ENCODE data around the gene MAN1C1.
A peak's percentile ranks its signal among the peaks of the same experiment; 100 is the strongest.

Gene MAN1C1

DNA sequence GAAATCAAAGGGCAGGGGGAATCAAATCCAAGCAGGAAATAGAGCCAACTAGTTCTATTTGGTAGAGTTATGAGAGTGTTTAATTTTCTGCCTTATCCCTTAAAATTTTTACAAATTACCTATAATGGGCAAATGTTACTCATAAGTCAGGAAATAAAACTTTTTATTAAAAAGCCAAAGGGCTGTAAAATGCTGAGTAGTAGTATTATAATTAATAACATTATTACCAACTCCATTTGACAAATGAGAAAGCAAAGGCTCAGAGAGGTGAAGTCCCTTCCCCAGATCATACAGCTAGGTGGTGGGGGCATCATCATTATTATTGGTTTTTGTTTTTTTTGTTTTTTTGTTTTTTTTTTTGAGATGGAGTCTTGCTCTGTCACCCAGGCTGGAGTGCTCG, 186.8 kb downstream of the MAN1C1 start:
- no peak for DNase-seq (ENCODE audit: low spot score)

DNA sequence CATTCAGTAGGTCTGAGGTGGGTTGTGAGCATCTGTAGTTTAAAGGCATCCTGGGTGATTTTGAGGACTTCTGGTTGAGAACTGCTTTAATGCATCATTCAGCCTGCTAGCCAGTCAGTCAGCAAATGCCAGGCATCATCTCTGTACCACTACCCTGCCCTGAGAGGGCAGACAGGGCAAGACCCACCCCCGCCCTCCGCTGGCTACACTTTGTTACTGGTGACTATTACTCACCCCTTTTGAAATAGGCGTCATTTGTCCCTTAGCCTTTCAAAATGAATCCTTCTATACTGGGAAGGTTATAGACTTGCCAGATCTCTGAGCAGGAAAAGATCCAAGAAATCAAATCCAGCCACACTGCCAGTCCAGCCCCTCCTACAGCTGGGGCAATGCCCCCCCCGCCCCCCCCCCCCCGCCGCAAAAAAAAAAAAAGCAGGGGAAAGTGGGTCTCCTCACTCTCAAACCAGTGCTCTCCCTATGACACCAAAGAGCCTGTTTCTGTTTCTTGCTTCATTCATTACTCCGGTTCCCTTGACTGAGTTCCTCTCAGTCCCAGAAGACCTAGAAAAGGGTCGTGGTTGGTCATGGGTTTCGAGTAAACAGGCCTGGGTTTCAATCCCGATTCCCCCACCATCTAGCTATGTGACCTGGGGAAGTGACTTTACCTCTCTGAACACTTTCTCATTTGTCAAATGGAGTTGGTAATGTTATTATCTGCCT, 187.8 kb downstream of the MAN1C1 start:
- no peak for DNase-seq (ENCODE audit: low spot score)

GRCh38 chr1:25804964-25805862, 188.6 kb downstream of the MAN1C1 start:
- no peak for DNase-seq (ENCODE audit: low spot score)

DNA sequence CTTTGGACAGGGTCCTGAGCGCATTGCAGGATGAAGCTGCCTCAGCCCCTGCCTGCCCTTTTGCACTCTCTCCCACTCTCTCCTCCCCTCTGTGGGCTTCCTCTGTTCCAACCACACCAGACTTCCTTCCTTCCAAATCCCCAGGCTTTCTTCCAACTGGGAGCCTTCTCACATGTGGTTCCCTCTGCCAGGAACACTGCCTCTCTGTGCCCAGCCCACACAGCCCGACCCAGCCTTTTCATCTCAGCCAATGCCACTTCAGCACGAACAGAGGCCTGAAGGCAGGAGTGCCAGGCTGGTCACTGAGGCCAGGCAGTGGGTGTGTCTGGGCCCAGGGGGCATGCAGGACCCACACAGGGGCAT, 189.3 kb downstream of the MAN1C1 start:
- no peak for DNase-seq (ENCODE audit: low spot score)

DNA sequence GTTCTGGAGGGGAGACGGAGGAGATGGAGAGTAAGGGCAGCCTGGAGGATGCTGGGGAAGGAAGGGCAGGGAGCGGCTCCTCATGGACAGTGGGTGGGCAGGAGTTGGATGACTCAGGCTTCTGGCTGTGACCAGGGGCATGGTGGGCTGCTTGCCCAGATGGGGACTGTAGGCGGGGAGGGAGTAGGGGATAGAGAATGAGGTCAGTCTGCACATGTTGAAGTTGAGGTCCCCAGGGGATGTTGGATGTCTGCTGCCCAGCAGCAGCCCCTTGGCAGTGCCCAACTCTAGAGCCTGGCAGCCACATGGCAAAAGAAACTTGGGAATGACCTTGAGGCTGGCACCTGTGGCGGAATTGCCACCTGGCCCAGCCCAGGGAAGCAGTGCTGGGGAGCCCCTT, 189.8 kb downstream of the MAN1C1 start:
- no peak for DNase-seq (ENCODE audit: low spot score)

DNA sequence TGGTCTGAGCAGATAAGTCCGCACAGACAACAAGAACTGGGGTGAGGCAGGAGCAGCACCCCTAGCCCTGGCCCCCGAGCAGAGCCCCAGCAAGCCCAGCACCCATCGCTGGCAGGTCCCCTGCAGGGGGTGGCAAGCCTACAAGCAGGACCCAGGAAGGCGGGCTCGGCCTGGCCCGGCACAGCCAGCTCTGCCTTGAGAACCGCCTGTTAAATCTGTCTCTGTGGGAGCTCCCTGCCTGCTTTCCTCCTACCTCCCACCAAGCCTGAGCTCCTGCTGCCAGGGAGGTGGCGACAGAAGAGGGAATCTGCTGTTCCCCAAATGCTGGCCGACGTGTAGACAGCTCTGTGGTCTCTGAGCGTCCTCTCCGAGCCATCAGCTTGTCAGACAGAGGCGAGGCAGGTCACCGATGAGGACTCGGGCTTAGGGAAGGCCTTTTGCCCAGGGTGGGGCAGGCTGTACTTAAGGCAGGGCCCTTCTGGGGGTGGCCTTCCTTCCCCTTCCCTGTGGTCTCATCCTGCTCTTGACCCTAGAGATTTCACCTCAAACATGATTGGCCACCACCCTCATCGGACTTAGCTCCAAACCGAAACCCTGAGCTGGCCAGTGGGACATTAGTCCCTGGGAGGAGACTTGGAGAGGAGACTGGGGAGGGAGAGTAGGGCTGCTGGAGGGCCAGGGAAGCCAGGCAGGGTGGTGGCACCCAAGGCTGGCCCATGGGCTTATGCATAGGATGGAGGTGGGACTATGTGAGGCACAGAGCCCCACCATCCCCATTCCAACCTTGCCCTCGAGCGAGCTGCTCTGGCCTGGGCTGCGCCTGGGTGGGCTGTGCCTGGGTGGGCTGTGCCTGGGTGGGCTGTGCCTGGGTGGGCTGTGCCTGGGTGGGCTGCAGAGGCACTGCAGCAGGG, 191.1 kb downstream of the MAN1C1 start:
- no peak for DNase-seq (ENCODE audit: low spot score)

DNA sequence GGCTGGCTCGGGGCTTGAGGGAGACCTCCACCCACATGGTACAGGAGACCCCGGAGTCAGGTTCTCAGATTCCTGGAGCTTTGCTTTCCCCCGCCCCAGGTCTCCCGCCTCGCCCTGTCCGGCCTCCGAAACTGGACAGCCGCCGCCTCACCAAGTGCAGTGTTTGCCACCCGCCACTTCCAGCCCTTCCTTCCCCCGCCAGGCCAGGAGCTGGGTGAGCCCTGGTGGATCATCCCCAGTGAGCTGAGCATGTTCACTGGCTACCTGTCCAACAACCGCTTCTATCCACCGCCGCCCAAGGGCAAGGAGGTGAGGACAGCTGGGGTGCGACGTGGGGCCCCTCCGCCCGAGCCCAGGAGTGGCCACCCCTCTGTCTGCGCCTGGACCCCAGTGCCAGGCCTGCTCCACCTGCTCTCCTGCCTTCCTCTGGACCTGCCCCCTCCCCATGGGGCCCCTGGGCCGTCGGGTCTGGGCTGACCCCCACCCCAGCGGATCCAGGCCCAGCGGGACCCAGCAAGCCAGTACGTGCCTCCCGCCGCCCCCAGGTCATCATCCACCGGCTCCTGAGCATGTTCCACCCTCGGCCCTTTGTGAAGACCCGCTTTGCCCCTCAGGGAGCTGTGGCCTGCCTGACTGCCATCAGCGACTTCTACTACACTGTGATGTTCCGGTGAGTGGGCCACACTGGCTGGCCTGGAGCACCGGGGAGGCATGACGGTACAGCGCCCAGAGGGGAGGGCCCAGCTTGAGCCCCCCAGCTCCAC, 192.1 kb downstream of the MAN1C1 start:
- no peak for DNase-seq (ENCODE audit: low spot score)

DNA sequence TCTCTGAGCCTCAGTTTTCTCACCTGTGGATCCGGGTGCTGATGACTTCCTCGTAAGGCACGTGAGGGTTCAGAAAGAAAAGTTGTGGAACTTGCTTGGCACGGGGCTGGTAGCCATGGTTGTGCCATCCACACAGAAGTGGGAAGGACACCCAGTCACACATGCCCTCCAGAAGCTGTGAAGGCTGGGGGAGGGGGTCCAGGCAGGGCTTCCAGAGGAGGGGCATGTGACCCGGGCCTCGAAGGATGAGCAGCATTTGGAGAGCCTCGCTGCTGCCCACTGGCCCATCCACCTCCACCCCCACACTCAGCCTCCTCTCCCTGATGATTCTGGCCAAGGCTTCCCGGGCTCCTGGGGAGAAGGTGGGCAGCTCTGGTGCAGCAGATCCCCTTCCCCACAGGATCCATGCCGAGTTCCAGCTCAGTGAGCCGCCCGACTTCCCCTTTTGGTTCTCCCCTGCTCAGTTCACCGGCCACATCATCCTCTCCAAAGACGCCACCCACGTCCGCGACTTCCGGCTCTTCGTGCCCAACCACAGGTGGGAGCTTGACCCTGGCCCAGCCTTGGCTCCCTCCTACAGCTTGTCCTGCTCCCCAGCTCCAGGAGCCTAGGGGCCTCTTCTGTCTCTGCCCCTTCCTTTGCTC, 192.8 kb downstream of the MAN1C1 start:
- no peak for DNase-seq (ENCODE audit: low spot score)

- no peak for DNase-seq (ENCODE audit: low spot score)
These were observed 193.3 kb downstream of the MAN1C1 start for GRCh38 chr1:25809929-25810328.

DNA sequence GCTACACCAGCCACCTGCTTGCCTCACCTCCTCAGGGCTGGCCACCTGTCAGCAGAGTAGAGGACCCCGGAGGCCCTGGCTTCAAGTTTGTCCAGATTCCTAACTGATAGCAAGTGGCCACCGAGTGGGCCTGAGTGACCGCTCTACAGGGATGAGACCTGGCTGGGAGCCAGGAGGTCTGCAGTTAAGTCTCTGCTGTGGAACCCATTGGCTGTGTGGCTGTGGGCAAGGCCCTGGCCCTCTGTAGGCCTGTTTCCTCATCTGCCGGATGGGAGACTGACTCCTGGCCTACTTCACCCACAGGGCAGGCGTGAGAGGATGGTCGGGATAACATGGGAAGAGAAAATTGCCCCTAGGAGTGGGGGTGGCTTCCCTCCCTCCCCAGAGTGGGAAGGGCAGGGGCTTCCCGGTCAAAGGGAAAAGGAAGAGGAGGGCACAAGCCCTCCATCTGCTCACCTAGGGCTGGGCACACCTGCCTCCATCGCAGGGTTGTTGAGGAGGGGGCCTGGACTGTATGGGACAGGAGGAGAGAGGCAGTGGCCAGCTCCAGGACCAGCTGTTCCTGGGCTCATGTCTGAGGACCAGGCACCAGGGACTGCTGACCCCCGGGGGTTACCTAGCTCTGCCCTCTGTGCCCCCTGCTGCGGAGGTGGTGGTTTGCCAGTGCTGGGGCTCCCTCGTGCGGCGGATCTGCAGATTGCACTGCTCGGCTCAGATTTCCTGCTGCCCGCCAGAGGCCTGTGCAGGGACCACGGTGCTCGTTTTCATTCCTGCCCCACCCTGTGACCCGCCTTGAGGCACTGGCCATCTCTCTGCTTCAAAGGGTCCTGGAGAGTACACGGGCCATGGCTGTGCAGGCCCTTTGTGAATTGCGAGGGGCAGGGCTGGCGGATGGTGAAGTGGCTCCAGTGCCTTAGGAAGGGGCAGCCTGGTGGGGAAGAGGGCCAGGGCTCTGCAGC, 194.0 kb downstream of the MAN1C1 start:
- peak; percentile 78 for DNase-seq (ENCODE audit: low spot score)

- no peak for DNase-seq (ENCODE audit: low spot score)
These were observed 194.9 kb downstream of the MAN1C1 start for GRCh38 chr1:25811384-25812082.

DNA sequence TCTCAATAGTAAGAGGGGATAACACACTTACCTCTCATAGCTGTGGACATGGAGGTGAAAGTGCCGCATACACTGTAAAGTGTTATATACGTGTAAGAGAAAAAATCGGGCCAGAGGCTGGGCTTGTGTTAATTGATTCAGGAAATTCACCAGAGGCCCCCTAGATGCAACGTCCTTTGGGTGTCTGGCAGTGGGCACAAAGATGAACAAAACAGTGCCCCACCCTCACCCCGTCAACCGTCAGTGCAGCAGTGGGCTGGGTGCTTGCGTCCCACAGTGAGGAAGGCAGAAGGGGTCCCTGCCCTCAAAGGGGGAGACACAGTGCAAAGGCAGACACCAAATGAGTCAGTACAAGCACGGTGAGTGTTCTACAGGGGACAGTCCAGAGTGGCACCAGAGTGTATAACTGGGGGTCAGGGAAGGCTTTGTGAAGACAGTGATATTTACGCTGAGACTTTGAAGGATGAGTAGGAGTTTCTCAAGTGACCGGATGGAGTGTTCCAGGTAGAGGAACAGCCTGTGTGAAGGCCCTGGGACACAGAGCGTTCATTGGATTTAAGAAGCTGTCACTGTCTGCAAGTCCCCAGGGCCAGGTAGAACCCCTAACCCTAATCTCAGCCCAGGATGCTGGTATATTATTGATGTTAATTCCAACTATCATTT, 196.6 kb downstream of the MAN1C1 start:
- DNase-seq (ENCODE audit: low spot score) = no peak

DNA sequence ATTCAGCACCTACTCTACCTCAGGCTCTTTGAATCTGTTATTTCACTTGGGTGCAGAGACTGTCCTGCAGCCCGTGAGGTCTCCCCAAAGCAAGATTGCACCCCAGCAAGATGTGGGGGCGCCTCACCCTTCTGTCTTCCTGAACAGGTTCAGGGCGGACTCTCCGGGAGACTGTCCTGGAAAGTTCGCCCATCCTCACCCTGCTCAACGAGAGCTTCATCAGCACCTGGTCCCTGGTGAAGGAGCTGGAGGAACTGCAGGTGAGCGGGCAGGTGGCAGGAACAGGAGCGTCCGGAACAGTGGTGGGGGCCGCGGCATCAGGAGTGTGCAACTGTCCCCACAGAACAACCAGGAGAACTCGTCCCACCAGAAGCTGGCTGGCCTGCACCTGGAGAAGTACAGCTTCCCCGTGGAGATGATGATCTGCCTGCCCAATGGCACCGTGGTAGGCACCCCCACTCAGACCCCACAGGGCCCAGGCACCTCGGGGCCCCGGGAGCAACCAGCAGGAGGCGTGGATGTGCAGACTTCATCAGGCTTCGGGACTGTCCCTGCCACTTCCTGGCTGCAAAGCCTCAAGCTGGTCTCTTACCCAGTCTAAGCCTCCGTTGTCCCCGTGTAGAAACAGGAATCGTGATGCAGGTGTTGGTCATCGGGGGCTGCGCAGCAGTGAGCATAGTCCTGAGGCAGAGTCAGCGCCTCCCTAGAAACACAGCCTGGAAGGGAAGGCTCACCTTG, 197.3 kb downstream of the MAN1C1 start:
- no peak for DNase-seq (ENCODE audit: low spot score)

DNA sequence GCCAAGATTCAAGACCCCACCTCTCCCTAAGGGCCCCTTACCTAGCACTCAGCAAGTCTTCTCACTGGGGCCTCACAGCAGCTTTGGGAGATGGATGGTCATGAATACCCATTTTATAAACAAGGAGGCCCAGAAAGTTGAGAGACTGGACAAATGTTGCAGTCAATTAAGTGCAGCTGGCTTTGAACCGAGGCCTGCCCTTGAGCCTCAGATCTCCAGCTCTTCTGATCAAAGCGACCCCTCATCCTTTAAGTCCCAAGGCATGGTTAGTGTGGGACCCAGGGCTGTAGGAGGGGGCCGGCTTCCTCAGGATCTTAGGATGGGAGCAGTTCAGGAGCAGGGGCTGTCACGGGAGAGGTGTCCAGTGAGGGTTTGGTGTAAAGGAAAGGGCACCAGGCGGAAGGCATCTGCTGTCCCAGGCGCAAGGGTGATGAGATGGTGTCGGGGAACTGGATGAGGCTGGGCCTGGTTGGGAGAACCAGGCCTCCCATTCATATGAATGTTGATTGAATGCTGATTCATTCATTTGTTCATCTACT, 198.0 kb downstream of the MAN1C1 start:
- DNase-seq (ENCODE audit: low spot score) = no peak

GRCh38 chr1:25815208-25816111, 198.9 kb downstream of the MAN1C1 start:
- no peak for DNase-seq (ENCODE audit: low spot score)

DNA sequence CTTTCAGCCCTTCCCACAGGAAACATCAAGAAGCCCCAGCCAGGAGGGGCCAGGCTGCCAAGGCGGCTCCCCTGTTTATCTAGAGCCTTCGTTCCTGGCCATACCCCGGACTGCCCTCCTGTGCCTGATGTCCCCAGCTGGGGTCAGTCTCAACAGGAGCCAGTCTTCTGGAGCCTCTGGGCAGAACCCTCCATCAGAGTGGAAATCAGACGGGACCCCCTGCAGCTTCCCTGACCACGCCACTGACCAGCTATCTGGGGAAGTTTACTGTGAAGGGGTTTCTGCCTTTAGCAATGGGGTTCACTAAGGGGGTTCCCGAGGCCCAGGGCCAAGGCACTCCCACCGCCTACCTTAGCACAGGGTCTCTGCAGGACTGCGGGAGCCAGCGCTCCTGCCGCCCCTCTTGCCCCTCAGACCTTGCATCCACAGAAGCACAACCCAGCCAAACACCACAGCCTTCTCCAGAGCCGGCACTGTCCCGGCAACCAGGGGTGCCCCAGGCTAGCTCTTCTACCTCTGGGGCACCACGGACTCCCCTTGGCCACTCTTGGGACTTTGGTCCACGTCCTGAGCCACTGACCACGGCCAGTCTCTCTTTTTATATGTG, 199.6 kb downstream of the MAN1C1 start:
- no peak for DNase-seq (ENCODE audit: low spot score)
